Liver (tissue), 3 donors: Measurements from ENCODE around the gene GSTA3.

Source experiments
- ATF3 ChIP-seq: IDR thresholded peaks from 2 replicates; pipeline ENCODE4 v1.6.1; 2016; ENCODE audit warnings: antibody characterized with exemption
- GABPA ChIP-seq, 2 donors: IDR thresholded peaks in 1 of 2; conservative IDR thresholded peaks in 1 of 2; 2 replicates each; pipeline ENCODE4 v1.6.1; 2016; ENCODE audit warnings: antibody characterized with exemption in 2 of 2, mild to moderate bottlenecking in 1 of 2, moderate library complexity in 1 of 2
- HNF4A ChIP-seq, 2 donors: conservative IDR thresholded peaks; 2 replicates each; pipeline ENCODE4 v1.6.1; 2016; ENCODE audit warnings: antibody characterized with exemption in 2 of 2, mild to moderate bottlenecking in 2 of 2
- RAD21 ChIP-seq, 2 donors: IDR thresholded peaks; 2 replicates each; pipeline ENCODE4 v1.6.1; 2016; ENCODE audit warnings: antibody characterized with exemption in 2 of 2, mild to moderate bottlenecking in 2 of 2
- REST ChIP-seq: IDR thresholded peaks from 2 replicates; pipeline ENCODE4 v1.6.1; 2016; ENCODE audit warnings: antibody characterized with exemption, mild to moderate bottlenecking
- RXRA ChIP-seq, 2 donors: IDR thresholded peaks; 2 replicates each; pipeline ENCODE4 v1.6.1; 2017 to 2018; ENCODE audit warnings: antibody characterized with exemption in 2 of 2, mild to moderate bottlenecking in 1 of 2
- SP1 ChIP-seq: IDR thresholded peaks from 2 replicates; pipeline ENCODE4 v1.6.1; 2018; ENCODE audit warnings: antibody characterized with exemption, mild to moderate bottlenecking
- TAF1 ChIP-seq: conservative IDR thresholded peaks from 2 replicates; pipeline ENCODE4 v1.6.1; 2016; ENCODE audit warnings: antibody characterized with exemption, mild to moderate bottlenecking
- YY1 ChIP-seq: IDR thresholded peaks from 2 replicates; pipeline ENCODE4 v1.6.1; 2016; ENCODE audit warnings: antibody characterized with exemption, mild to moderate bottlenecking
- TF ChIP-seq, protein P1 (sequence below): fragments of 150-350 bp; IDR thresholded peaks from 2 replicates; pipeline ENCODE4 v1.5.1; 2017; ENCODE audit warnings: improper control_type of control experiment, low read depth, low read length; ENCODE audit not compliant: missing input control
- TF ChIP-seq, protein P2 (sequence below): IDR thresholded peaks from 2 replicates; pipeline ENCODE4 v1.6.1; 2016; ENCODE audit warnings: antibody characterized with exemption
- TF ChIP-seq, protein P3 (sequence below): IDR thresholded peaks from 2 replicates; pipeline ENCODE4 v1.6.1; 2016; ENCODE audit warnings: antibody characterized with exemption
- donor health status: healthy.
- donor health status: healthy.

GRCh38 chr6:52876056-52876787 lies 33.3 kb downstream of the GSTA3 start:
- no peak for TF ChIP-seq GABPA (IDR thresholded peaks at IDR 0.05 in 1 of 2, conservative IDR thresholded peaks at IDR 0.05 in 1 of 2)
- TF ChIP-seq, protein P1, sequence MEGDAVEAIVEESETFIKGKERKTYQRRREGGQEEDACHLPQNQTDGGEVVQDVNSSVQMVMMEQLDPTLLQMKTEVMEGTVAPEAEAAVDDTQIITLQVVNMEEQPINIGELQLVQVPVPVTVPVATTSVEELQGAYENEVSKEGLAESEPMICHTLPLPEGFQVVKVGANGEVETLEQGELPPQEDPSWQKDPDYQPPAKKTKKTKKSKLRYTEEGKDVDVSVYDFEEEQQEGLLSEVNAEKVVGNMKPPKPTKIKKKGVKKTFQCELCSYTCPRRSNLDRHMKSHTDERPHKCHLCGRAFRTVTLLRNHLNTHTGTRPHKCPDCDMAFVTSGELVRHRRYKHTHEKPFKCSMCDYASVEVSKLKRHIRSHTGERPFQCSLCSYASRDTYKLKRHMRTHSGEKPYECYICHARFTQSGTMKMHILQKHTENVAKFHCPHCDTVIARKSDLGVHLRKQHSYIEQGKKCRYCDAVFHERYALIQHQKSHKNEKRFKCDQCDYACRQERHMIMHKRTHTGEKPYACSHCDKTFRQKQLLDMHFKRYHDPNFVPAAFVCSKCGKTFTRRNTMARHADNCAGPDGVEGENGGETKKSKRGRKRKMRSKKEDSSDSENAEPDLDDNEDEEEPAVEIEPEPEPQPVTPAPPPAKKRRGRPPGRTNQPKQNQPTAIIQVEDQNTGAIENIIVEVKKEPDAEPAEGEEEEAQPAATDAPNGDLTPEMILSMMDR: no peak
- TF ChIP-seq HNF4A (conservative IDR thresholded peaks at IDR 0.05): no peak
- no peak for TF ChIP-seq ATF3
- no peak for TF ChIP-seq RAD21 (IDR thresholded peaks at IDR 0.05)
- no peak for TF ChIP-seq YY1
- TF ChIP-seq TAF1: no peak
- TF ChIP-seq, protein P2, sequence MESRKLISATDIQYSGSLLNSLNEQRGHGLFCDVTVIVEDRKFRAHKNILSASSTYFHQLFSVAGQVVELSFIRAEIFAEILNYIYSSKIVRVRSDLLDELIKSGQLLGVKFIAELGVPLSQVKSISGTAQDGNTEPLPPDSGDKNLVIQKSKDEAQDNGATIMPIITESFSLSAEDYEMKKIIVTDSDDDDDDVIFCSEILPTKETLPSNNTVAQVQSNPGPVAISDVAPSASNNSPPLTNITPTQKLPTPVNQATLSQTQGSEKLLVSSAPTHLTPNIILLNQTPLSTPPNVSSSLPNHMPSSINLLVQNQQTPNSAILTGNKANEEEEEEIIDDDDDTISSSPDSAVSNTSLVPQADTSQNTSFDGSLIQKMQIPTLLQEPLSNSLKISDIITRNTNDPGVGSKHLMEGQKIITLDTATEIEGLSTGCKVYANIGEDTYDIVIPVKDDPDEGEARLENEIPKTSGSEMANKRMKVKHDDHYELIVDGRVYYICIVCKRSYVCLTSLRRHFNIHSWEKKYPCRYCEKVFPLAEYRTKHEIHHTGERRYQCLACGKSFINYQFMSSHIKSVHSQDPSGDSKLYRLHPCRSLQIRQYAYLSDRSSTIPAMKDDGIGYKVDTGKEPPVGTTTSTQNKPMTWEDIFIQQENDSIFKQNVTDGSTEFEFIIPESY: no peak
- TF ChIP-seq, protein P3, sequence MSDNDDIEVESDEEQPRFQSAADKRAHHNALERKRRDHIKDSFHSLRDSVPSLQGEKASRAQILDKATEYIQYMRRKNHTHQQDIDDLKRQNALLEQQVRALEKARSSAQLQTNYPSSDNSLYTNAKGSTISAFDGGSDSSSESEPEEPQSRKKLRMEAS: no peak
- no peak for TF ChIP-seq SP1
- no peak for TF ChIP-seq REST
- TF ChIP-seq RXRA (IDR thresholded peaks at IDR 0.05): no peak
